ENCODE data around the gene KAT6B.

GRCh38 chr10:75037171-75038153 is 211.1 kb downstream of the KAT6B start:
- TF ChIP-seq SUZ12 (IDR thresholded peaks at IDR 0.05; ENCODE audit: unreplicated experiment) (no peak), CTCF (IDR thresholded peaks at IDR 0.05 in 2 of 3, conservative IDR thresholded peaks at IDR 0.05 in 1 of 3; ENCODE audit: control insufficient read depth in 2 of 3, extremely low read depth in 1 of 3, insufficient read depth in 1 of 3, low read depth in 3 of 3, low read length in 3 of 3) (no peak), EP300 (IDR thresholded peaks at IDR 0.05; ENCODE audit: borderline replicate concordance in 1 of 2, control insufficient read depth in 1 of 2, low read depth in 2 of 2, low read length in 2 of 2) (no peak), POLR2A (IDR thresholded peaks at IDR 0.05; ENCODE audit: low read depth, low read length) (no peak)
